NT2/D1 (cell line): ENCODE data around the gene OPRL1.

Experiments
- YY1 ChIP-seq: IDR thresholded peaks from 2 replicates; pipeline ENCODE4 v1.6.1; 2011; ENCODE audit not compliant: insufficient read length, insufficient read depth
- ZNF274 ChIP-seq: IDR thresholded peaks from 2 replicates; pipeline ENCODE4 v1.6.1; 2011; ENCODE audit warnings: mild to moderate bottlenecking, low read depth, low read length

DNA sequence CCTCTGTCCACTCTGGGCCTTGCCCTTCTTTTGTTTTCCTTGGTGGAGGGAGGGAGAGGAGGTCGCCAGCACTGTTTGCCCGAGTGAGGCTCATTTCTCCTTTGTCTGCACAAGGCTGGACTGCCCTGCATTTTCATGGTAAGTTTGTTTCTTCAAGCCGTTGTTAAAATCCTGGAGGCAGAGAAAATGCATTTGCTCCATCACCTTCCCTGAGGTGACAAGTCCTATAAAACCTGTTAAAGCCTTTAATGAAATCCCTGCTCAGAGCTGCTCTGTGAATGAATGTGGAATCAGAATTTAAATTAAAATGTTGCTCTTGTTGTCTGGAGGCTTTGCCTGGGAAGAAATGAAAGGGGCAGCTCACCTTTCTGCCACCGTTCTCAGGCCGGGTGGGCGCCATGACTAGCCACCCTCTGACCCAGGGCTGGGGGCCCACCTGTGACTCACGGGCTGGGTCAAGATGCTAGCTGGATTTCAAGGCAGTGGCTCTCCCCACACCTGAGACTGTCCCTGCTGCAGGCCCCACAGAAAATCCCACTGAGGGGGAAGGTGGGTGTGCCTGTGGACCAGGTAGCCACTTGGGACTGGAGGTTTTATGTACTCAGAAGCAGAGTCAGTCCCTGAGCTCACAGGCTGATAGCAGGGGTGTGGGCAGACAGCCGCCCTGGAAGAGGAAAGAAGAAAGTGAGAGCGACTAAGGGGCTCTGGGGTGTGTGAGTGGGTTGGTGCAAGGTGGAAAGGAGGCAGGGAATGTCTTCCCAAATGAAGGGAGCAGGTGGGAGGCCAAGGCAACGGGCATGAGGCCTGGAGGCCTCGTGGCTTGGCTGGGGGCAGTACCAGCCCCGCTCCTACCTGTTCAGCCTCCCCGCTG lies 60.4 kb downstream of the OPRL1 start:
- TF ChIP-seq YY1: no peak
- TF ChIP-seq ZNF274: no peak
